ENCODE results near the gene PAF1. TPM values are rescaled to one million over a fixed set of nuclear protein-coding genes. Genes with fewer than 3 reads are reported as not detected.
"Not testable (repeated sequence)": the region's sequence is repeated elsewhere in the genome, so short reads cannot be mapped to it uniquely, and the experiment has no call there.

Gene PAF1
- total and polyA plus RNA-seq, 5 donors, result 41.0 to 43.5 (median 41.4) TPM

GRCh38 chr19:39342647-39343305 lies 48.1 kb downstream of the PAF1 start:
- H3K4me1 ChIP-seq (ENCODE audit: control insufficient read depth, insufficient read depth, low read length), result peaks cover 15% of the 10 kb centered on the region
- H3K9me3 ChIP-seq (ENCODE audit: control insufficient read depth, low read length), result no peaks in the 10 kb centered on the region
- 2% methylated on average over 51 of the region's 51 CpGs for WGBS
- peak overlapping the region; percentile 83 for H3K27ac ChIP-seq (ENCODE audit: low read length)
- H3K27me3 ChIP-seq (ENCODE audit: control insufficient read depth, insufficient read depth), result no peaks in the 10 kb centered on the region
- peak overlapping the region; percentile 98 for H3K4me3 ChIP-seq (ENCODE audit: low read length)
- peak; percentile 42 to 70 (median 69) for DNase-seq
- intact Hi-C loops (cut with DNase I), result no loop called here
- ATAC-seq, result no peak

- no peaks in the 10 kb centered on the region for H3K9me3 ChIP-seq (ENCODE audit: control insufficient read depth, low read length)
- under 1% methylated on average over 101 of the region's 105 CpGs for whole genome bisulfite sequencing
- peak; percentile 96 to 97 for ATAC-seq
- H3K27ac ChIP-seq (ENCODE audit: low read length), result peak within 1 kb of the TSS; percentile 83
- DNase-seq, result peak; percentile 99 to 100 (median 99)
- H3K4me1 ChIP-seq (ENCODE audit: control insufficient read depth, insufficient read depth, low read length), result peaks cover 11% of the 10 kb centered on the region
- intact Hi-C loops (cut with DNase I), result no loop called here
- peak within 1 kb of the TSS; percentile 98 for H3K4me3 ChIP-seq (ENCODE audit: low read length)
- no peaks in the 10 kb centered on the region for H3K27me3 ChIP-seq (ENCODE audit: control insufficient read depth, insufficient read depth)
Observed at GRCh38 chr19:39341719-39342604, 48.9 kb downstream of the PAF1 start, which contains the start of gene SAMD4B. Gene SAMD4B, plus strand, starts transcription at chr19:39342421. Its CDS starts 14,473 bp downstream, at chr19:39356894.

GRCh38 chr19:39341129-39341718 lies 49.7 kb downstream of the PAF1 start:
- H3K4me1 ChIP-seq (ENCODE audit: control insufficient read depth, insufficient read depth, low read length), result peaks cover 11% of the 10 kb centered on the region
- no peaks in the 10 kb centered on the region for H3K27me3 ChIP-seq (ENCODE audit: control insufficient read depth, insufficient read depth)
- intact Hi-C loops (cut with DNase I), result no loop called here
- peak overlapping the region; percentile 51 for H3K4me3 ChIP-seq (ENCODE audit: low read length)
- DNase-seq (peak in 1 of 3 donors; percentile 66), ATAC-seq (peak; percentile 1 to 31)
- H3K9me3 ChIP-seq (ENCODE audit: control insufficient read depth, low read length), result no peaks in the 10 kb centered on the region
- WGBS, result 2% methylated on average over 17 of the region's 17 CpGs
- peak overlapping the region; percentile 45 for H3K27ac ChIP-seq (ENCODE audit: low read length)

GRCh38 chr19:39340156-39340555 lies 50.8 kb downstream of the PAF1 start:
- H3K4me3 ChIP-seq (ENCODE audit: low read length); H3K9me3 ChIP-seq (ENCODE audit: control insufficient read depth, low read length); H3K27ac ChIP-seq (ENCODE audit: low read length); H3K27me3 ChIP-seq (ENCODE audit: control insufficient read depth, insufficient read depth); intact Hi-C loops (cut with DNase I); DNase-seq; ATAC-seq: not testable (repeated sequence)
- WGBS, result 84% methylated on average over 7 of the region's 7 CpGs
- peaks cover 11% of the 10 kb centered on the region for H3K4me1 ChIP-seq (ENCODE audit: control insufficient read depth, insufficient read depth, low read length)

- ATAC-seq (no peak), DNase-seq (no peak)
- Histone ChIP-seq H3K27ac (ENCODE audit: low read length) (no peak overlapping the region), H3K9me3 (ENCODE audit: control insufficient read depth, low read length) (no peaks in the 10 kb centered on the region), H3K4me3 (ENCODE audit: low read length) (no peak overlapping the region), H3K4me1 (ENCODE audit: control insufficient read depth, insufficient read depth, low read length) (peaks cover 11% of the 10 kb centered on the region), H3K27me3 (ENCODE audit: control insufficient read depth, insufficient read depth) (no peaks in the 10 kb centered on the region)
- 98% methylated on average over 1 of the region's 1 CpG for WGBS
- intact Hi-C loops (cut with DNase I), result no loop called here
Observed at GRCh38 chr19:39339674-39340073, 51.2 kb downstream of the PAF1 start.

- no peak for DNase-seq
- no peak overlapping the region for H3K4me3 ChIP-seq (ENCODE audit: low read length)
- H3K4me1 ChIP-seq (ENCODE audit: control insufficient read depth, insufficient read depth, low read length), result peaks cover 6% of the 10 kb centered on the region
Observed at GRCh38 chr19:39336483-39336882, 54.4 kb downstream of the PAF1 start.

More at GRCh38 chr19:39336483-39336882, 54.4 kb downstream of the PAF1 start:
- intact Hi-C loops (cut with DNase I), result no loop called here
- Histone ChIP-seq H3K9me3 (ENCODE audit: control insufficient read depth, low read length) (no peaks in the 10 kb centered on the region), H3K27me3 (ENCODE audit: control insufficient read depth, insufficient read depth) (no peaks in the 10 kb centered on the region), H3K27ac (ENCODE audit: low read length) (peak overlapping the region; percentile 28)
- 66% methylated on average over 3 of the region's 3 CpGs for WGBS
- no peak for ATAC-seq

Small RNA genes within 50 kb of the gene (microRNA-seq; reads per million reads assigned to microRNA genes)
- gene MIR4530, result 0 reads per million in 2 donors

Other genes starting within 250 kb of the PAF1 start
- gene NCCRP1, start 194.1 kb downstream of the PAF1 start, total RNA-seq, result not detected
- gene NCCRP1, start 194.1 kb downstream of the PAF1 start, polyA plus RNA-seq, result not detected
- gene SYCN, start 186.8 kb downstream of the PAF1 start, total RNA-seq, result not detected
- gene SYCN, start 186.8 kb downstream of the PAF1 start, polyA plus RNA-seq, result not detected
- not detected for gene IFNL3, start 146.1 kb downstream of the PAF1 start, total RNA-seq
- gene IFNL3, start 146.1 kb downstream of the PAF1 start, polyA plus RNA-seq, result not detected
- gene IFNL4, start 142.2 kb downstream of the PAF1 start, total RNA-seq, result not detected
- not detected for gene IFNL4, start 142.2 kb downstream of the PAF1 start, polyA plus RNA-seq
- not detected for gene IFNL2, start 122.7 kb downstream of the PAF1 start, total RNA-seq
- not detected for gene IFNL2, start 122.7 kb downstream of the PAF1 start, polyA plus RNA-seq
- gene IFNL1, start 94.7 kb downstream of the PAF1 start, total RNA-seq, result not detected
- not detected for gene IFNL1, start 94.7 kb downstream of the PAF1 start, polyA plus RNA-seq
- under 1 TPM; 0.33 to 0.96 (median 0.86) TPM for gene LRFN1, start 70.2 kb downstream of the PAF1 start, total RNA-seq
- gene LRFN1, start 70.2 kb downstream of the PAF1 start, polyA plus RNA-seq, result 0.63 TPM
- 10 to 100 TPM; 14.4 to 20.4 (median 17.9) TPM for gene GMFG, start 55.1 kb downstream of the PAF1 start, total RNA-seq
- 20.2 TPM for gene GMFG, start 55.1 kb downstream of the PAF1 start, polyA plus RNA-seq
- gene SAMD4B, start 48.7 kb downstream of the PAF1 start, total RNA-seq, result 10 to 100 TPM; 43.2 to 85.3 (median 55.1) TPM
- gene SAMD4B, start 48.7 kb downstream of the PAF1 start, polyA plus RNA-seq, result 71.5 TPM
- 10 to 100 TPM; 25.1 to 31.8 (median 27.0) TPM for gene MED29, start 272 bp upstream of the PAF1 start, total RNA-seq
- 38.3 TPM for gene MED29, start 272 bp upstream of the PAF1 start, polyA plus RNA-seq
- gene ZFP36, start 15.7 kb upstream of the PAF1 start, total RNA-seq, result 100 to 1,000 TPM in 1 of 4 donors, 10 to 100 TPM in 3; 38.1 to 157 (median 56.4) TPM
- 203 TPM for gene ZFP36, start 15.7 kb upstream of the PAF1 start, polyA plus RNA-seq
- 10 to 100 TPM; 13.1 to 29.5 (median 20.1) TPM for gene PLEKHG2, start 21.6 kb upstream of the PAF1 start, total RNA-seq
- 11.3 TPM for gene PLEKHG2, start 21.6 kb upstream of the PAF1 start, polyA plus RNA-seq
- 1,000 to 10,000 TPM; 1,282 to 1,746 (median 1,468) TPM for gene RPS16, start 44.8 kb upstream of the PAF1 start, total RNA-seq
- gene RPS16, start 44.8 kb upstream of the PAF1 start, polyA plus RNA-seq, result 1,560 TPM
- gene SUPT5H, start 54.5 kb upstream of the PAF1 start, total RNA-seq, result 10 to 100 TPM; 74.8 to 85.1 (median 80.1) TPM
- gene SUPT5H, start 54.5 kb upstream of the PAF1 start, polyA plus RNA-seq, result 68.8 TPM
- 10 to 100 TPM; 54.1 to 69.9 (median 61.4) TPM for gene TIMM50, start 89.7 kb upstream of the PAF1 start, total RNA-seq
- gene TIMM50, start 89.7 kb upstream of the PAF1 start, polyA plus RNA-seq, result 73.7 TPM
- gene DLL3, start 107.8 kb upstream of the PAF1 start, total RNA-seq, result not detected
- 0.07 TPM for gene DLL3, start 107.8 kb upstream of the PAF1 start, polyA plus RNA-seq
- not detected for gene SELENOV, start 124.0 kb upstream of the PAF1 start, total RNA-seq
- gene SELENOV, start 124.0 kb upstream of the PAF1 start, polyA plus RNA-seq, result not detected
- 1 to 10 TPM; 2.3 to 4.3 (median 3.3) TPM for gene EID2B, start 141.7 kb upstream of the PAF1 start, total RNA-seq
- gene EID2B, start 141.7 kb upstream of the PAF1 start, polyA plus RNA-seq, result 2.8 TPM
- 10 to 100 TPM; 12.3 to 15.0 (median 13.5) TPM for gene EID2, start 149.1 kb upstream of the PAF1 start, total RNA-seq
- 14.3 TPM for gene EID2, start 149.1 kb upstream of the PAF1 start, polyA plus RNA-seq
- gene LGALS13, start 211.4 kb upstream of the PAF1 start, total RNA-seq, result not detected
- gene LGALS13, start 211.4 kb upstream of the PAF1 start, polyA plus RNA-seq, result not detected